H9 (cell line): Measurements from ENCODE around the gene EXD1. TPM values are rescaled to one million over a fixed set of nuclear protein-coding genes. Genes with fewer than 3 reads are reported as not detected.

Source experiments
- DNase-seq: peaks from one replicate; pipeline ENCODE4 v3.0.0-alpha.2; 2017
- H2AFZ ChIP-seq: one replicate; pipeline ENCODE4 v1.6.1; 2013; ENCODE audit warnings: mild to moderate bottlenecking, low read length, control low read depth, moderate library complexity
- H2AK5ac ChIP-seq: 2 replicates; pipeline ENCODE4 v1.6.1; 2013; ENCODE audit warnings: low read length, control low read depth, mixed read lengths; ENCODE audit not compliant: insufficient read length
- H2BK120ac ChIP-seq: one replicate; pipeline ENCODE4 v1.6.1; 2013; ENCODE audit warnings: low read depth, mild to moderate bottlenecking, low read length, control low read depth, inconsistent platforms; ENCODE audit not compliant: poor library complexity, severe bottlenecking
- H2BK12ac ChIP-seq: 2 replicates; pipeline ENCODE4 v1.6.1; 2013; ENCODE audit warnings: low read length, control low read depth, mixed read lengths, low read depth; ENCODE audit not compliant: insufficient read length
- H2BK15ac ChIP-seq: 2 replicates; pipeline ENCODE4 v1.6.1; 2013; ENCODE audit warnings: low read depth, low read length, control low read depth
- H2BK20ac ChIP-seq: one replicate; pipeline ENCODE4 v1.6.1; 2013; ENCODE audit warnings: low read depth, mild to moderate bottlenecking, low read length, control low read depth, inconsistent platforms; ENCODE audit not compliant: poor library complexity, severe bottlenecking
- H2BK5ac ChIP-seq: 2 replicates; pipeline ENCODE4 v1.6.1; 2013; ENCODE audit warnings: low read length, control low read depth, mixed read lengths; ENCODE audit not compliant: insufficient read length
- H3K14ac ChIP-seq: 2 replicates; pipeline ENCODE4 v1.6.1; 2013; ENCODE audit warnings: low read length, control low read depth; ENCODE audit not compliant: insufficient read depth
- H3K18ac ChIP-seq: 2 replicates; pipeline ENCODE4 v1.6.1; 2013; ENCODE audit warnings: low read depth, mild to moderate bottlenecking, mixed read lengths, low read length, control low read depth; ENCODE audit not compliant: insufficient read length
- H3K23ac ChIP-seq: 2 replicates; pipeline ENCODE4 v1.6.1; 2013; ENCODE audit warnings: low read length, control low read depth, mixed read lengths, low read depth; ENCODE audit not compliant: insufficient read length
- H3K23me2 ChIP-seq: 2 replicates; pipeline ENCODE4 v1.6.1; 2013; ENCODE audit warnings: low read depth, mild to moderate bottlenecking, mixed read lengths, low read length, control low read depth; ENCODE audit not compliant: insufficient read length, poor library complexity, severe bottlenecking
- H3K27ac ChIP-seq: 2 replicates; pipeline ENCODE4 v1.5.1; 2013; ENCODE audit warnings: low read length, control low read depth, mixed read lengths, low read depth; ENCODE audit not compliant: insufficient read length
- H3K27me3 ChIP-seq: 2 replicates; pipeline ENCODE4 v1.6.1; 2013; ENCODE audit warnings: low read length, control low read depth, inconsistent platforms; ENCODE audit not compliant: insufficient read depth
- H3K4ac ChIP-seq: 2 replicates; pipeline ENCODE4 v1.6.1; 2013; ENCODE audit warnings: low read depth, mild to moderate bottlenecking, control low read depth, inconsistent platforms, low read length, moderate library complexity
- H3K4me1 ChIP-seq: 2 replicates; pipeline ENCODE4 v1.6.1; 2013; ENCODE audit warnings: low read length, control low read depth, inconsistent platforms; ENCODE audit not compliant: insufficient read depth
- H3K4me2 ChIP-seq: 2 replicates; pipeline ENCODE4 v1.6.1; 2013; ENCODE audit warnings: low read length, control low read depth, mixed read lengths; ENCODE audit not compliant: insufficient read length, insufficient read depth
- H3K56ac ChIP-seq: 2 replicates; pipeline ENCODE4 v1.6.1; 2013; ENCODE audit warnings: low read depth, mild to moderate bottlenecking, mixed read lengths, low read length, control low read depth; ENCODE audit not compliant: insufficient read length
- H3K79me1 ChIP-seq: 2 replicates; pipeline ENCODE4 v1.6.1; 2013; ENCODE audit warnings: low read depth, mild to moderate bottlenecking, moderate library complexity, low read length, control low read depth, inconsistent platforms; ENCODE audit not compliant: insufficient read depth, poor library complexity, severe bottlenecking
- H3K79me2 ChIP-seq: 2 replicates; pipeline ENCODE4 v1.6.1; 2013; ENCODE audit warnings: low read length, control low read depth, inconsistent platforms; ENCODE audit not compliant: insufficient read depth
- H3K9ac ChIP-seq: 2 replicates; pipeline ENCODE4 v1.6.1; 2013; ENCODE audit warnings: low read length, control low read depth, mixed read lengths; ENCODE audit not compliant: insufficient read length; ENCODE audit errors: extremely low read depth
- H3K9me3 ChIP-seq: one replicate; pipeline ENCODE4 v1.6.1; 2013; ENCODE audit warnings: low read depth, low read length, inconsistent platforms; ENCODE audit not compliant: control insufficient read depth
- H3T11ph ChIP-seq: one replicate; pipeline ENCODE4 v1.6.1; 2013; ENCODE audit warnings: mild to moderate bottlenecking, low read length, control low read depth, inconsistent platforms
- H4K20me1 ChIP-seq: one replicate; pipeline ENCODE4 v1.6.1; 2013; ENCODE audit not compliant: control insufficient read depth, insufficient read length, insufficient read depth
- H4K5ac ChIP-seq: 2 replicates; pipeline ENCODE4 v1.6.1; 2013; ENCODE audit warnings: low read depth, mild to moderate bottlenecking, mixed read lengths, low read length, control low read depth; ENCODE audit not compliant: insufficient read length
- H4K8ac ChIP-seq: replicated peaks from 2 replicates; pipeline ENCODE4 v1.6.1; 2013; ENCODE audit warnings: low read length, control low read depth, mixed read lengths, low read depth; ENCODE audit not compliant: insufficient read length
- H4K91ac ChIP-seq: 2 replicates; pipeline ENCODE4 v1.6.1; 2013; ENCODE audit warnings: low read depth, mild to moderate bottlenecking, moderate library complexity, mixed read lengths, low read length, control low read depth; ENCODE audit not compliant: insufficient read length
- H3K27ac Mint-ChIP-seq, 3 experiments: 2 replicates in 2 of 3; 3 replicates in 1 of 3; pipeline ENCODE4 v1.8.0; 2020 to 2021; ENCODE audit warnings: mixed read lengths in 3 of 3, mild to moderate bottlenecking in 1 of 3, moderate library complexity in 1 of 3
- H3K27me3 Mint-ChIP-seq: 2 replicates; pipeline ENCODE4 v1.8.0; 2021; ENCODE audit warnings: low read depth, mild to moderate bottlenecking, moderate library complexity, mixed read lengths
- H3K36me3 Mint-ChIP-seq, 3 experiments: 2 replicates in 2 of 3; 3 replicates in 1 of 3; pipeline ENCODE4 v1.8.0; 2020 to 2021; ENCODE audit warnings: low read depth in 3 of 3, mixed read lengths in 3 of 3; ENCODE audit not compliant: insufficient read depth in 1 of 3
- H3K4me1 Mint-ChIP-seq, 2 experiments: 2 replicates each; pipeline ENCODE4 v1.8.0; 2020; ENCODE audit warnings: mixed read lengths in 2 of 2
- H3K4me3 Mint-ChIP-seq, 2 experiments: 2 replicates in 1 of 2; 3 replicates in 1 of 2; pipeline ENCODE4 v1.8.0; 2020 to 2021; ENCODE audit warnings: mild to moderate bottlenecking in 2 of 2, mixed read lengths in 2 of 2, moderate library complexity in 1 of 2
- H3K9me3 Mint-ChIP-seq, 2 experiments: 2 replicates in 1 of 2; 3 replicates in 1 of 2; pipeline ENCODE4 v1.8.0; 2020; ENCODE audit warnings: mild to moderate bottlenecking in 2 of 2, mixed read lengths in 2 of 2, moderate library complexity in 1 of 2
- WGBS: extraction: QIAGEN DNeasy Blood & Tissue Kit; methylation state at CpG from one replicate; pipeline ENCODE4 v1.1.7; 2013; ENCODE audit warnings: missing lambda C conversion rate, low lambda C conversion rate, mixed read lengths; ENCODE audit not compliant: insufficient read length; ENCODE audit errors: extremely low coverage; 5-methylcytosine and 5-hydroxymethylcytosine counted together
- total RNA-seq: library from RNA; stranded (reverse); gene quantifications from 2 replicates; pipeline ENCODE4 v1.2.1, GENCODE V29; 2021
- TF ChIP-seq, protein P1 (sequence below): fragments of 200-600 bp; sonication (generic); conservative IDR thresholded peaks from 3 replicates; pipeline ENCODE4 v1.8.0; 2021; ENCODE audit warnings: antibody characterized with exemption, mild to moderate bottlenecking

The EXD1 gene
- total RNA-seq, 1 experiment from 2014 or later, result not detected

GRCh38 chr15:41205315-41205714, 25.2 kb downstream of the EXD1 start:
- no peaks in the 10 kb centered on the region for H3K23me2 ChIP-seq
- H3K4ac ChIP-seq, result no peak overlapping the region
- H2BK5ac ChIP-seq, result no peak overlapping the region
- H4K20me1 ChIP-seq, result no peaks in the 10 kb centered on the region
- TF ChIP-seq, protein P1, sequence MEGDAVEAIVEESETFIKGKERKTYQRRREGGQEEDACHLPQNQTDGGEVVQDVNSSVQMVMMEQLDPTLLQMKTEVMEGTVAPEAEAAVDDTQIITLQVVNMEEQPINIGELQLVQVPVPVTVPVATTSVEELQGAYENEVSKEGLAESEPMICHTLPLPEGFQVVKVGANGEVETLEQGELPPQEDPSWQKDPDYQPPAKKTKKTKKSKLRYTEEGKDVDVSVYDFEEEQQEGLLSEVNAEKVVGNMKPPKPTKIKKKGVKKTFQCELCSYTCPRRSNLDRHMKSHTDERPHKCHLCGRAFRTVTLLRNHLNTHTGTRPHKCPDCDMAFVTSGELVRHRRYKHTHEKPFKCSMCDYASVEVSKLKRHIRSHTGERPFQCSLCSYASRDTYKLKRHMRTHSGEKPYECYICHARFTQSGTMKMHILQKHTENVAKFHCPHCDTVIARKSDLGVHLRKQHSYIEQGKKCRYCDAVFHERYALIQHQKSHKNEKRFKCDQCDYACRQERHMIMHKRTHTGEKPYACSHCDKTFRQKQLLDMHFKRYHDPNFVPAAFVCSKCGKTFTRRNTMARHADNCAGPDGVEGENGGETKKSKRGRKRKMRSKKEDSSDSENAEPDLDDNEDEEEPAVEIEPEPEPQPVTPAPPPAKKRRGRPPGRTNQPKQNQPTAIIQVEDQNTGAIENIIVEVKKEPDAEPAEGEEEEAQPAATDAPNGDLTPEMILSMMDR, result no peak
- H3K27ac ChIP-seq, result no peak overlapping the region
- Mint-ChIP-seq H3K4me3 (no peak overlapping the region), H3K27me3 (no peaks in the 10 kb centered on the region), H3K9me3 (no peaks in the 10 kb centered on the region), H3K27ac (peak overlapping the region in 1 of 3 experiments; percentile 87; a peak in 2 of 7 replicates), H3K4me1 (peaks cover 4 to 7% of the 10 kb centered on the region in 2 experiments), H3K36me3 (no peaks in the 10 kb centered on the region)
- H4K91ac ChIP-seq, result no peak overlapping the region
- no peaks in the 10 kb centered on the region for H3K27me3 ChIP-seq
- DNase-seq, result no peak
- no CpG with 5 or more reads among the region's 3 CpGs for WGBS
- H2AK5ac ChIP-seq, result no peak overlapping the region
- no peak overlapping the region for H3K56ac ChIP-seq
- no peak overlapping the region for H3K18ac ChIP-seq
- H2BK12ac ChIP-seq, result no peak overlapping the region
- H2BK120ac ChIP-seq, result no peak overlapping the region
- H3K4me1 ChIP-seq, result no peaks in the 10 kb centered on the region
- no peak overlapping the region for H2AFZ ChIP-seq
- H3K9me3 ChIP-seq, result no peaks in the 10 kb centered on the region
- H3K4me2 ChIP-seq, result no peak overlapping the region
- H3T11ph ChIP-seq, result no peak overlapping the region
- no peak overlapping the region for H2BK15ac ChIP-seq
- H3K14ac ChIP-seq, result no peak overlapping the region
- H2BK20ac ChIP-seq, result no peak overlapping the region
- no peaks in the 10 kb centered on the region for H3K79me2 ChIP-seq
- H3K79me1 ChIP-seq, result no peaks in the 10 kb centered on the region
- H4K8ac ChIP-seq, result no peak overlapping the region
- H4K5ac ChIP-seq, result no peak overlapping the region
- H3K9ac ChIP-seq, result no peak overlapping the region
- H3K23ac ChIP-seq, result no peak overlapping the region
